ENCODE results near the gene NPR3.
"Not testable (repeated sequence)": the region's sequence is repeated elsewhere in the genome, so short reads cannot be mapped to it uniquely, and the experiment has no call there.

NPR3 gene

DNA sequence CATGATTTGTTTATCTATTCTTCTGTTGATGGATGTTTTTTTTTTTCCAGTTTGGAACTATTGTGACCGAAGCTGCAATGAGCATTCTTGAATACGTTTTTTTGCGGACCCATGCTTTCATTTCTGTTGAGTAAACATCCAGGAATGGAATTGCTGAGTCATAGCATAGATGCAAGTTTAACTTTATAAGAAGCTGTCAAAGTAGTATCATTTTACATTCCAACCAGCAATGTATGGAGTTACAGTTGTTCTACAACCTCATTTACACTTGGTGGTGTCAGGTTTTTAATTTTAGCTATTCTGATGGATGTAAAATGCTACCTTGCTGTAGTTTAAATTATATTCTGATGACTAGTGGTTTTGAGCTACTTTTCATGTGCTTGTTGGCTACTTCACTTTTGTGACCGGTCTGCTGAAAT lies 49.0 kb downstream of the NPR3 start:
- DNase-seq (ENCODE audit: low spot score) = no peak

DNA sequence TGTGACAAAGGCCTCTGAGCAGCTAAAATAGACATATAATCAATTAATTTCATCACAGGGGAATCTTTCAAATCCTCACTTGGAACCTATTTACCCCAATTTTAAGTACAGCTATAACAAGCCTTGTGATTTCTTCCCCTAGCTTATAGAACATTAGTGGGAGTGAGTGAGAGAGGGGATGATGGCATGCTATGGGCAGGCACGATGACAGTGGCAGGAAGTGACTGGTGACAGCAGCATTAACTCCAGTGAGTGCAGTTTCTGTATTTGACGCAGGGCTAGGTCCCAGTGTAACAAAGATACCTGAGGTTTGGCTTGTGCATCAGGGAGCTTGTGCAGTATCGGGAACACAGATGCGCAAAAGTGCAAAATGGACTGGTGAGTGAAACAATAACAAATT lies 54.1 kb downstream of the NPR3 start:
- no peak for DNase-seq (ENCODE audit: low spot score)

DNA sequence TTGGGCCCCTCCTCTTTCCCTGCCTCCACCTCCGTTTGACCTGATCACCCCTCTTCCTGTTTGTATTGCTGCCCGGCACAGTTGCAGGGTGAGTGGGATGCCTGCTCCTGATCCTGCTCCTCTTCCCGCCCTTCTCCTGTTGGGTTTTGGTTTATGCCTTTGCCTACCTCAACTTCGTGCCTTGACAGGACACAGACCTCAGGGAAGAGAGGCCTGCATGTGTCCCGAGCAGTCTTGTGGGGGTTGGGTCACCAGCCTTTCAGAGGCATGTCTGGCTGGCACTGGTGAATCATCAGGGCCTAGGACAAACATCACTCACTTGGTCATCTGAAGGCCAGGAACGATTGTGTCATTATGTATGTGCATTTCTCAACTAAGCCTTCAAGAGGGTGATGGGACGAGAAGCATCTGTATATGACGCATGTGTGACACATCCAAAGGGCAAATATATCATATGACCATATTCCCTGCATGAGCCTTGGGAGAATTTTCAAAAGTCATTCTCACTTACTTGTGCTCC lies 56.9 kb downstream of the NPR3 start:
- DNase-seq (ENCODE audit: low spot score) = no peak

DNA sequence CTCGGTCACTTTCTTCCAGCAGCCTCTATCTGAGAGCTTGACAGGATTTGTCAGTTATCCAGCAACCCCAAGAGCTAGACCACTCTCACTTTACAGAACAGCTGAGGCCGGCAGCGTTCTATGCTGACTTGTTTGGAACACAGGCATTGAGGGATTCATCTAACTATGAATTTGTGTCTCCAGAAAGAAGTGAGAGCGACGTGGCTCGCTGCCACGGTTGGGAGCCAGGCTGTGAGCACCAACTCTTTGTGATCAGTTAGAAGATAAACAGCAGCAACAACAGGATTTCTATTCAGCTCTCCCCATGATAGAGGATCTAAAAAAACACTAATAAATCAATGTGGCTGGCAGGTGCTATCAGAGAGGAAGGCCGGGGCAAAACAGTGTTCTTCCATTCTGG lies 58.6 kb downstream of the NPR3 start:
- DNase-seq (ENCODE audit: low spot score) = no peak

DNA sequence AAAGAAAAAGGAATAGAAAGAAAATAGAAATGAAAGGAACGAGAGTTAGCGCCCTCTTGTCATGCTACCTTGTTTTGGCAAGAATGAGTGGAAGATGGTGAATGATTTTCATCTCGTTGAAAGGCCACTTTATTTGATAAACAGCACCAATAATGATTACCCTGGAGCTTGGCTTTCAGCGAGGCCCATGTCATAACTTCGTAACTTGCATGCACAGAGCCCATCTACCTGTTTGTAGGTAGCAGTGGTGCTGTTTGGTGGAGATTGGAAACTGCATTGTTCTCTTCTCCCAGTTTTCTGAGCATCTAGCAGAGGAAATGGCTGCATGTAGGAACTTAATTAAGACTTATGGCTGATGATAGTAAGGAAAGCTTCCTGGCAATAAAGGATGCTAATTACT lies 59.3 kb downstream of the NPR3 start:
- no peak for DNase-seq (ENCODE audit: low spot score)

DNA sequence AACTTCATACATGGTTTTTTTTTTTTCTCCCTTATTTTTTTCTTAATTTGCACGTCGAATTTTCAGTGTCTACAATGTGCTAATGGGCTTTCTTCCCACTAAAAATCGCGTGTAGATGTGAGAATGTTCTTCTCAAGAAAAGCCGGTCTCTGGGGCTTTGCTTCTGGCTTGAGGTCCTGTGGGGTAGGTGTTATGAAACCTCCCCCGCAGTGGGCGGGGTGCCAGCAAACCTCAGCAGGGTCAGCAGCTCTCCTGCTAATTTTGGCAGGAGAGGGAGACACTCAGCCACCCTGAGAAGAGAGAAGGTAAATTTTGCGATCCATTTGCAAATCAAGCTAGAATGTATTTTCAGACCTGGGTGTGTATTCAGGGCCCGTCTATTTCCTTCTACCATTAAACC lies 59.9 kb downstream of the NPR3 start:
- DNase-seq (ENCODE audit: low spot score) = no peak

DNA sequence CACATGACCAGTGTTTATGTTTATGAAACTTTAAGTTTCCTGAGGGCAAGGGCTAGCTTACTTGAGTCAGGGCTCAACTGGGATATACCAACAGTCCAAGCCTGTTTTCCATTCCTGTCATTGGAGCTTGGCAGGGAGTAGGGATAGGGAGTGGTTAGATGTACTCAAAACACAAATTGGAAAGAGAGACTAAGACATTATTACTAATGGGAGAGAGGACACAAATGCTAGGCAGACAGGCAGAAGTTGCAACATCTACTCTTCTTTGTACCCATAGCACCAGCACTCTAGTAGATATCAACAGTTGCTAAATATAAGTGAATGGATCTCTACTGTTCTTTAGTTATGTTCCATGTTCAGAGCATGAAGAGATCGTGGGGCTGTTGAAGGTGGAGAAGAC lies 62.8 kb downstream of the NPR3 start:
- no peak for DNase-seq (ENCODE audit: low spot score)

DNA sequence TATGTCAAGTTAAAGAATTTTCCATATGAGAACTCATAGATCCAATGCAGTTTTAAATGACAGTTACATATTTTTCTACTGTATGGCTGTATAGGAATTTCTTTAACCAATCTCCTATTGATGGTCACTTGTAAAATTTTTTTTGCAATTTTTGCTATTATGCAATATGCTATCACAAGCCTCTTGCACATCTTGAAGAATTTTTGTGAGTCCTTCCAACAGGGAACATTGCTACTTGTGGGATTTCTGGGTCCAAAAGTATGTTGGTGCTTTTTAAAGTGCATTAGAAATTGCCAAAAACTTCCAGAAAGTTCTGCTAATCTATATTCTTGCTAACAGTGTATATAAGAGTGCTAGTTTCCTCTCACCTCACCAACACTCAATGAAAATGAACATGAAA lies 65.1 kb downstream of the NPR3 start:
- DNase-seq (ENCODE audit: low spot score) = no peak

DNA sequence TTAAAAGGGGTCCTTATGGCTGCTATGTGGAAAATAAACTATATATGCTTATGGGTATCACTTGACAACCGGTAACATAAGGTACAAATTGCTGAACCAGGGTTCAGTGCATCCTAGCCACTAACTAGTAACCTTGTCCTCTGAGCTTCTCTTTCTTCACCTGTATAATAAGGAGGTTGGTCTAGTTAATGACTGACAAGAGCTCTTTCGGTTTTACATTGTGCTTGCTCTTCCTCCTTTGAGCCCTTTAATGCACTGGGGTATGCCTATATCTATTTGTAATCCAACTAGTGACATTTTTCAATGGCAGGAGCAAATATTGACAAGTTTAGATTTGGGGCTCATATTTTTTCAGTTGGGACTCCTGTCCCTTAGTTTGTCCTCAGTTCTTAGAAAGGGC lies 66.1 kb downstream of the NPR3 start:
- no peak for DNase-seq (ENCODE audit: low spot score)

DNA sequence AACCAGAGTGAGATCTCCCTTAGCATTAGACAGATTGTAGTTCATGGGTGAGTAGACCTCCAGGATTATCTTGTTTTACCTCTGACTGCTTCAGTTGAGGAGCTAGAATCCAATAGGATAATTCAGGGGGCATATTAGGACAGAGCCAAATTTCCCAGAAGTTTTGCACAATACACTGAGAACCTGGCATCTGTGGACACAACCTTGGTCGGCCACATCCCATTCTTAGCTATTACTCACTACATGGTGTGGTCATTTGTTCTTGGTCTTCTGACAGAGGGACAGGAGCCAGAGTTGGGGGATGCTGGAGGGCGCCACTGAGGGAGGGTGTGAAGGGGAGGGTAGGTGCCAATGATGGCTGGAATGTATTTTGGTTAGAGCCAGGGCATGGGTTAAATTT lies 66.6 kb downstream of the NPR3 start:
- DNase-seq (ENCODE audit: low spot score) = no peak

DNA sequence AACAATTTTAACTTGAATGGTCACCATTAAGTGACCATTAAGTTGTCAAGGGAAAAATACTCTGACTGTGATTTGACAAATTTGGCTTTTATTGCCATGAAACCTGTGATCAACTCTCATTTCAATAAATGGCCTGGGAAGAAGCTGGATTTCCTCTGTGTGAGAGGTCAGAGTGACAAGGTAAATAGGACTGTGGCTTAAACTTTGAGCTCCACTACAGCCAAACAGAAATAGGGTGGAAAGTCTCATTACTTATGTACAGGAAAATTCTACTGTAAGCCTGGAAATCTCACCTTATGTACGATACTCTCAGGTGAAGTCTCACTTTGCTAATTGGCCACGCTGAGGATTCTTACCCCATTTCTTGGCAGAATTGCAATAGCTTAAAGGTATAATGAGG lies 67.3 kb downstream of the NPR3 start:
- DNase-seq (ENCODE audit: low spot score) = no peak

DNA sequence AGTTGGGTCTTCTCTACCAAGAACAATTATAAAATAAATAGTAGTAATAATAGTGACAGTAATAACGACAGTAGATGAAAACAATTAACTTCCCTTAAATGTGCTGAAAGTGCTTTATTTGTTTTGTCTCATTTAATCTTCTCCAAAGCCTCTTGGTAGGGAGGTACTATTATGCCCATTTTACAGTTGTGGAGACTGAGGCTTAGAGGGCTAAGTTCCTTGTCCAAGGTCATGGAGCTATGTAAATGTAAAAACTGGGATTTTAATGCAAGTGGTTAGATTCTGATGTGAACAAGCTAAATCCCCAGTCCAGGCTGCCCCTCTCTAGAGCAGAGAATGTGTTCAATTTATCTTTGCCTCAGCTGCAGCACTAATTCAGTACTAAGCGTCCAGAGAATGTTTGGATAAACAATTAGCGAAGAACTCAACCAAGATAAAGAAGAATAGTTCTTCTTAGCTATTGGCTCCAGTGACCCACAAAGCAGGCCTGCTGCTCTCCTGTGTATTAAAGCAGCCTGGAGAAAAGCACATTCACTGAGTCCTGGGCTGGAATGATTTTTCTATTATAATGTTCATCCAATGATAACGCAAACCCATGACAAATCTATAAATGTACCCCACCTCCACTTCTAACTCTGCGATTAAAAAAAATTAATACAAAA lies 68.8 kb downstream of the NPR3 start:
- DNase-seq (ENCODE audit: low spot score) = no peak

DNA sequence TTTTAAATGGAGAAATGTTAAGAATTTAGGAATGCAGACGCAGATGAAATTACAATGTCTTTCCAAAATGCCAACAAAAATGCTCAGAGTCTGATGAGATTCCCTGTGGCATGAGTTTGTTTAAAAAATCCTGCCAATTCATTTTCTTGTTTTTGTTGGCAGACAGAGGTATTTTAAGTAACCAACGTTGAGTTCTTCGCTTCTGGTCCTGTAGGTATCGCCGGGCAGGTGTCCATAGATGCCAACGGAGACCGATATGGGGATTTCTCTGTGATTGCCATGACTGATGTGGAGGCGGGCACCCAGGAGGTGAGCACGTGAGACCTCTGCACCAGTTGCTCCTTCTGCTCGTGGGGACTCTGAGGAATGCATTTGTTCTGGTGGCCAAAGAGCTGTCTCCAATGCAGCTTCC lies 69.4 kb downstream of the NPR3 start:
- DNase-seq (ENCODE audit: low spot score) = no peak

DNA sequence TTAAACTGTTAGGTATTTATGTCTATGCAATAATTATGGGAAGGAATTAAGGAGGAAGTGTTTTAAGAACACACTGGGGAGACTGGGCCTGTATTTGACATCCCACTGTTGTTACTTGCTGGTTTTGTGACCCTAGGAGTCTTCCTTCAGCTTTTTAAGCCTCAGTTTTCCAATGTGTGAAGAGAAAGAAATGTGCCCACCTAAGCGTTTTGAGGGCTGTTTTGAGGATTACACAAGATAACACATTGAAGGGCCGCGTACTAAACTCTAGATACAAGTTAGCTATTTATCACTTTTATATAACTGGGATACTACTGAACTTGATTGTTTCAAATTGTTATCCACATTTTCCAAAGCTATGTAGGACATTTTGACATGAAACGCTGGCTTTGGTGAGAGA lies 72.5 kb downstream of the NPR3 start:
- no peak for DNase-seq (ENCODE audit: low spot score)

DNA sequence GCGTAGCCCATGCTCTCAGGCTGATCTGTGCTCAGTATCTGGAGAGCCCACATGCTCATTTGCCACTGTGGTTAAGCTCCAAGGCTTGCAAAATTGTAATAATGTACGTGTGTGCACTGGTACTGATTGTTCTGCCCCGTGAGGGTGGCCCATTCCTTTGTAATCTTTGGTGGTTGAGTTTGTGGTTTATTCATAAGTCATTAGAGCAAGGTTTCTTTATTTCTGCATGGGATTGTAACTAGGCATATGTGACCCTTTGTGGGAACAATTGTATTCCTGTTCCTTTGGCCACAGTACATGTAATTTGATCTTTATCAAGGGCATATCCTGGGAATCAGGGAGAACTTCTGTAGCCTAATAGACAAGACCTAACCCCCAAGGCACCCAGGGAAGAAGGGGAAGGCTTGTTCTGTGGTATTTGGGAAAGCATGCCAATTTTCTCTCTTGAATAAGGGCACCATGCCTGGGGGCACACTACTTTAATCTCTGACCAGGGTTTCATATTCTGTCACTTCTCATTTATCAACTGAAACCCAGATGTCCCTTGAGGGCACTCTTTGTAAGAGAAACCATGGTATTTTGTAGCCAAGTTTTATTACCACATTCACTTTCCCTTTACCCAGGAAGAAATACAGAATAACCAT lies 74.6 kb downstream of the NPR3 start:
- DNase-seq (ENCODE audit: low spot score) = no peak

DNA sequence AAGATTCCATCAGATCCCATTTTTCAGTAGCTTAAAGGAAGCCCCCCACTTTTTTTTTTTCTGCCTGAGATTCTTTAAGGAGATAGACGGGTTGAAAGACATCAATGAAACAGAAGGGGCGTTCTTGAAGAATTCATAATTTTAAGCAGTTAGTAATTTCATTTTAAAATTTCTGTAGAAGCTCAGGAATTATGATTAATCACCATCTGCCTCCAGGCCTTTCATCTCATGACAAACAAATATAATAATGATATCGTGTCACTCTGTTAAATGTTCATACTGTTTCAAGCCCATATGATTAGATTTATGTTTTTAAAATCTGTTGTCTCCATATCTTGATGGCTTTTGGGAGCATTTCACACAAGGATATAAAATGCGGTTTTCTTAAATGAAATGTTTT lies 75.2 kb downstream of the NPR3 start:
- no peak for DNase-seq (ENCODE audit: low spot score)

DNA sequence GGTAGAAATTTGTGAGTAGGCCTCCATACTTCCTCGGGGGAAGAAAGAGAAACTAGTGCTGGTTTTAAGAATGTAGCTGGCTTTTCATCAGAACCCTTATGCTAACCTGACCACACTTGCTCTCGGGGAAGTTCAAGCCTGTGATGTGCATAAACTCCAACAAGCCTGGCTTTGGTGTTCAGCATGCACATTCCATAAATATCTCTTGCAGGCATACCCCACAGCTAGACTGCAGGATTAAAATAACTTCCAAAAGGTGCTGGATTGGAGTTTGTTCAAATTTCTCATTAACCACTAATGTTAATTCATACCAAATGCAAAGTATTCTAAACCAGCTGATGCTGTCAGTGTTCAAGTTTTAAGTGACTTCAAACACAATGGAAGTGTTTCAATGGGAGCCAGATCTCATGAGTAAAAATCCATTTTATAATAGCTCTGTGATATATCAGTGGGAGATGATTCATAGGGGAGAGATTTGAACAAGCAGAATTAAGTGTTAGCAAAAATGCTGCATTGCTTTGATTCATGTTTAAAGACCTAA lies 79.4 kb downstream of the NPR3 start:
- no peak for DNase-seq (ENCODE audit: low spot score)

DNA sequence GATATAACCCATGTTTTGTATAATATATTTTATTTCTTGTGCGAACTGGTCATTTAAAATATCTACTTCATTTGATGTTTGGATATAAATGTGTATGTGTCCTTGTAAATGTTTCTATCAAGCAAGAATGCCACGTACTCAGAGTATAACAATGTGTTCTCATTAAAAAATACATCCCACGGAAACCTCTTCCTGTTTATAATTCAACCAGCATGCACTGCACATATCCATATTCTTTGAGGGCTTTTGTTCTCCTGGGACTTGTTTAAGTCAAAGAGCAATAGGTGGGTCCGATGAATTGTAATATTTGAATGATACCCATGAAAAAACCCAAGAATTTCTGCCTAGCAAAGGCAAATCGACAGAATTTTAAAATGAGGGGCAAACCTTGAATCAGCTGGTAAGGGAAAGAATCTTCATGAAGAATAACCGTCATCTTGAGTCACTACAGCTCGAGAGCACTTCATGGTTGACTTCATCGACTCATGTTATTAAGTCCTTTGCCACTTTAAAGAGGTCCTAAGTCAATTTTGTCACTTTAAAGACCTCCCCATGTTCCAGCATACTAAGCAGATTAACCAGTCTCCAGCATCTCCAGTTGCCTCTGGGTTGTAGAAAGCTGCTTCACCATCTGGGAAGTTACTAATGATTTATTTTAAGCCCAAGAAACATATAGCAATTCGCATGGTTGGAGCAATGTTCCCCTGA lies 80.6 kb downstream of the NPR3 start:
- DNase-seq (ENCODE audit: low spot score) = no peak

DNA sequence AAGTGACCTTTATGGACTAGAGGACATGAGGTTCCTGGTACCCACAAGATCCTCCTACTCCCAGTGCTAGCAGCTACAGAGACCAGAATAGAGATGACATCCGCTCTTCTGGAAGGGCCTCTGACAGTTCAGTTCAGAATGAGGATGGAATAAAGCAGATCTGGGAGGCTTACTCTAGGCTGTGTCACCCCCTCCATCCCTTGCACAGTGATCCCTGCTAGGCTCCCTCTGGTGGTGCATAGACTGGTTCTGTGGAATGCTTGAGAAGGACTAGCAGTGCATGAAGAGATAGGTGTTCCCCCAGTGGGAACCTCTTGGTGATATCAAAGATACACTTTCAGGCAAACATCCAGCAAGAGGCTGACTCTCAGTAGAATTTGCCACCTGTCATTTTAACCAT lies 83.0 kb downstream of the NPR3 start:
- peak; percentile 44 for DNase-seq (ENCODE audit: low spot score)

DNA sequence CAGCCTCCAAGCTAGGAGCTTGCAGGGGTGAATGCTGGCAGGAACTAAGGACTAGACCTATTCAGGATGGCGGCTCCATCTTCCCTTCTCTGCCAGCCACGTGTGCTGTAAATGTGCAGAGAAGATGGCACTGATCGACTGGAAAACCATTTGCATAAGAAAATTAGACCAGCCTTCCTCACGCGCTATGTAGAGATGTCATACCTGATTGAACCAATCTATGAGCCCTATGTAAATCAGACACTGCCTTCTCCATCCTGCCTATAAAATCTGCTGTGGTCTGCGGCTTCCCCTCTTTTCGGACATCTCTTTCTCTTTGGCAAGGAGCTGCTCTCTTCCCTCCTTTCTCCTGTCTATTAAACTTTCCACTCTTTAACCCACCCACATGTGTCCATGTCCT lies 91.6 kb downstream of the NPR3 start:
- no peak for DNase-seq (ENCODE audit: low spot score)

DNA sequence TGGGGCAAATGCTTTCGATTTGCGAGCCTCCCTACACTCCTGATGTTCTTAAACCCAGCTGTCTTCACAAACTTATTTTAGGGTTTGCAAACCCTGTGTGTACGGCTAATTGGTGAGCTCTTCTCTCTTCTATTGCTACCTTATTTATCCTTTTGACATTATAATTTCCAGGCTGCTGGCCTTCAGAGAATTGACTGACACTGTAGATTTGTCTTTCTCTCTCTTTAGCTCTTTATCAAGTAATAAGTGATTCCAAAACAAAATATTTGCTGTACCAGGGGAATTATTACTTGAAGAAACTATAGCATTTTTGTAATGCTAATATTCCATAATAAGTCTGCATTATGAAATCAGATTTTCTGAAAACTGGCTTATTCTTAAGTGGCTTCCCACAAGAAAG lies 92.5 kb downstream of the NPR3 start:
- no peak for DNase-seq (ENCODE audit: low spot score)

DNA sequence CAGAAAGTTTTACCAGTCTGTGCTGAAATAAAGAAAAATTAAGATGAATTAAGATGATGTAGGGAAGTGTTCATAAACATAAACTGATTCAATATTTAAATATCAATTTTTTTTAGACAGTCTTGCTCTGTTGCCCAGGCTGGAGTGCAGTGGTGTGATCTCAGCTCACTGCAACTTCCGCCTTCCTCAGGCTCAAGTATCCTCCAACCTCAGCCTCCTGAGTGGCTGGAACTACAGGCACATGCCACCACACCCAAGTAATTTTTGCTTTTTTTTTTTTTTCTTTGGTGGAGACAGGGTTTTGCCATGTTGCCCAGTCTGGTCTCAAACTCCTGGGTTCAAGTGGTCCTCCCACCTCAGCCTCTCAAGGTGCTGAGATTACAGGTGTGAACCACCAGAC lies 94.3 kb downstream of the NPR3 start:
- not testable (repeated sequence) for DNase-seq (ENCODE audit: low spot score)

DNA sequence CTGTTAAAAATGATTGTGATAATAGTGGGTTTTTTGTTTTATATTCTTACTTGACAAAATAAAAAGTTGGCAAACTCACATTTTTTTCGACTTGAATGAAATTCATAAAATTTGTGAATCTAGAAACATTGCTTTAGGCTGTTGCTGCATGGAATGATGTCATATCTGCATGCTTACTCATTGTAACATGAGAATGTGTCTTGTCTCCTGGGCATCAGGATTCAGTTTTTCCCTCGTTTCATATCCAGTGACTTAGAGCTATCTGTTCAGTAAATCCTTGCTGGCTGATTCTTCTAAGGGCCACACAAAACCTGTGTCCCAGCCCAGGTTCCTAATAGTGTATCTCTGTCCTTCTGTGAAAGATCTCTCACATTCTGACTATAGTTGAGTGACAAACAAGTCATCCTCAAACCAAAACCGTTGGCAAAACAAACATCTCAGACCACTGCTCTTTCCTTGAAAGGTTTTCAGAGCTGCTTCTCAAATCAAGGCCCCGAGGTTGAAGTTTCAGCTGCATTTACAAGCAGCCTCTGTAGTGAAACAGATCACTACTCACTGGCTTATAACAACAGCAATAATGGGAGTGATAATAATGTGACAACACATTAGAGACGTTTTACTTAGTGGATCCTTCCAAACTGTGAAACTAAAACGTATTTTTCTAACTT lies 95.0 kb downstream of the NPR3 start:
- no peak for DNase-seq (ENCODE audit: low spot score)
